ENCODE results near the gene TTC28.

TTC28 gene

GRCh38 chr22:28395520-28395919 is 284.1 kb downstream of the TTC28 start:
- H3K9me3 Mint-ChIP-seq = peaks cover 46% of the 10 kb centered on the region
- H3K4me1 Mint-ChIP-seq = peaks cover 13% of the 10 kb centered on the region
- no peak for DNase-seq
- H3K27me3 Mint-ChIP-seq (ENCODE audit: low read depth, poor library complexity) = no peaks in the 10 kb centered on the region
- no peak overlapping the region for H3K4me3 Mint-ChIP-seq
- H3K36me3 Mint-ChIP-seq (ENCODE audit: low read depth) = peaks cover 36% of the 10 kb centered on the region
- H3K27ac Mint-ChIP-seq = no peak overlapping the region
- TF ChIP-seq CTCF (IDR thresholded peaks at IDR 0.05) = no peak

GRCh38 chr22:28394513-28395110 is 285.0 kb downstream of the TTC28 start:
- Mint-ChIP-seq H3K27ac (no peak overlapping the region), H3K4me3 (no peak overlapping the region), H3K27me3 (ENCODE audit: low read depth, poor library complexity) (no peaks in the 10 kb centered on the region), H3K4me1 (peaks cover 13% of the 10 kb centered on the region), H3K9me3 (peaks cover 52% of the 10 kb centered on the region), H3K36me3 (ENCODE audit: low read depth) (peaks cover 36% of the 10 kb centered on the region)
- TF ChIP-seq CTCF (IDR thresholded peaks at IDR 0.05) = no peak
- no peak for DNase-seq

- Mint-ChIP-seq H3K4me3 (no peak overlapping the region), H3K27ac (no peak overlapping the region), H3K27me3 (ENCODE audit: low read depth, poor library complexity) (no peaks in the 10 kb centered on the region), H3K36me3 (ENCODE audit: low read depth) (peaks cover 9% of the 10 kb centered on the region), H3K9me3 (peaks cover 10% of the 10 kb centered on the region), H3K4me1 (no peaks in the 10 kb centered on the region)
- no peak for TF ChIP-seq CTCF (IDR thresholded peaks at IDR 0.05)
- DNase-seq = no peak
Observed at GRCh38 chr22:28381429-28382167, 298.0 kb downstream of the TTC28 start.

- Mint-ChIP-seq H3K27me3 (ENCODE audit: low read depth, poor library complexity) (no peaks in the 10 kb centered on the region), H3K9me3 (peaks cover 5% of the 10 kb centered on the region), H3K36me3 (ENCODE audit: low read depth) (peaks cover 5% of the 10 kb centered on the region), H3K4me3 (no peak overlapping the region), H3K4me1 (no peaks in the 10 kb centered on the region), H3K27ac (no peak overlapping the region)
- DNase-seq = no peak
- no peak for TF ChIP-seq CTCF (IDR thresholded peaks at IDR 0.05)
Observed at GRCh38 chr22:28379951-28380350, 299.7 kb downstream of the TTC28 start.

- TF ChIP-seq CTCF (IDR thresholded peaks at IDR 0.05) = no peak
- H3K27ac Mint-ChIP-seq = no peak overlapping the region
- H3K27me3 Mint-ChIP-seq (ENCODE audit: low read depth, poor library complexity) = no peaks in the 10 kb centered on the region
- no peak overlapping the region for H3K4me3 Mint-ChIP-seq
- DNase-seq = no peak
- peaks cover 5% of the 10 kb centered on the region for H3K9me3 Mint-ChIP-seq
- peaks cover 5% of the 10 kb centered on the region for H3K36me3 Mint-ChIP-seq (ENCODE audit: low read depth)
- no peaks in the 10 kb centered on the region for H3K4me1 Mint-ChIP-seq
Observed at GRCh38 chr22:28379075-28379779, 300.4 kb downstream of the TTC28 start.
